Measurements from ENCODE around the gene MMP28. TPM values are rescaled to one million over a fixed set of nuclear protein-coding genes. Genes with fewer than 3 reads are reported as not detected.
A peak's percentile ranks its signal among the peaks of the same experiment; 100 is the strongest.

Gene MMP28
- total RNA-seq, 3 donors from 2014 or later = 5.6 to 25.6 (median 12.3) TPM

DNA sequence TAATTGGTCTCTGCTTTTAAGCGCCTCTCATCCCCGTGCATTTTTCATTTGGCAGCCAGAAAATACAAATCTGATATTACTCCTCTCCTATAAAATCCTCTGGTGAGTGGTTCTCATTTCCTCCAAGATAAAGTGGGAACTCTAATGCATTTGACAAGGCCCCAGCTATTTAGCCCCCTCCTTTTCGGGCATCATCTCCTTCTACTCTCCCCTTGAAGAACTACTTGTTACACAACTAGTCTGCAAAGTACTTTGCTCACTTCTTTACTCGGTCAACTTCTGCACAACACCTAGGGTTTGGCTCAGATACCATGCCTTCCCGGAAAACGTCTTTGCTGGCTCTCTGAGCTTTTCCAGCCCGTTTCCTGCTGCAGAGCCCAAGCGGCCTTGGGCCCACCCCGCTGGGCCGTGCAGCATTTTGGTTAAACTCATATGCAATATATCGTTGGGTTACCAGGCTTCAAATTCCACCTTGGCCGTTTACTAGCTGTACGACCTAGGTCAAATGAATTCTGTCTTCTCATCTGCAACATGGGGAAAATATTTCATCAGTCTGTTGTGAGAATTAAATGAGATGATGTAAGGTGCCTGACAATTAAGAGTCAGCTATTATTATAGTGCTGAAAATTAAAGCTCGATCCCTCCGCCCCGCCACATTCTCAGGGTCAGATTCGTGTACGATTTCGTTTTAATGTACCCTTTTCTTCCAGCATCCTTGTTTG is 13.0 kb upstream of the MMP28 start:
- Histone ChIP-seq H3K9me3 (no peaks in the 10 kb centered on the region), H3K36me3 (no peaks in the 10 kb centered on the region), H3K27me3 (no peaks in the 10 kb centered on the region), H3K4me1 (peaks cover 0 to 4% of the 10 kb centered on the region in 2 donors), H3K27ac (peak overlapping the region; percentile 92 to 97), H3K4me3 (peak overlapping the region; percentile 65 to 89 (median 83))
- no peak for DNase-seq (ENCODE audit: low spot score in 2 of 2)
- TF ChIP-seq, protein P1, sequence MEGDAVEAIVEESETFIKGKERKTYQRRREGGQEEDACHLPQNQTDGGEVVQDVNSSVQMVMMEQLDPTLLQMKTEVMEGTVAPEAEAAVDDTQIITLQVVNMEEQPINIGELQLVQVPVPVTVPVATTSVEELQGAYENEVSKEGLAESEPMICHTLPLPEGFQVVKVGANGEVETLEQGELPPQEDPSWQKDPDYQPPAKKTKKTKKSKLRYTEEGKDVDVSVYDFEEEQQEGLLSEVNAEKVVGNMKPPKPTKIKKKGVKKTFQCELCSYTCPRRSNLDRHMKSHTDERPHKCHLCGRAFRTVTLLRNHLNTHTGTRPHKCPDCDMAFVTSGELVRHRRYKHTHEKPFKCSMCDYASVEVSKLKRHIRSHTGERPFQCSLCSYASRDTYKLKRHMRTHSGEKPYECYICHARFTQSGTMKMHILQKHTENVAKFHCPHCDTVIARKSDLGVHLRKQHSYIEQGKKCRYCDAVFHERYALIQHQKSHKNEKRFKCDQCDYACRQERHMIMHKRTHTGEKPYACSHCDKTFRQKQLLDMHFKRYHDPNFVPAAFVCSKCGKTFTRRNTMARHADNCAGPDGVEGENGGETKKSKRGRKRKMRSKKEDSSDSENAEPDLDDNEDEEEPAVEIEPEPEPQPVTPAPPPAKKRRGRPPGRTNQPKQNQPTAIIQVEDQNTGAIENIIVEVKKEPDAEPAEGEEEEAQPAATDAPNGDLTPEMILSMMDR (IDR thresholded peaks at IDR 0.05) = no peak
- TF ChIP-seq POLR2AphosphoS5 (IDR thresholded peaks at IDR 0.05) = no peak
- TF ChIP-seq POLR2A (IDR thresholded peaks at IDR 0.05) = no peak
- intact Hi-C loops (cut with DNase I; ENCODE audit: low total_unique reads) = loop anchor here (5.0 kb wide), 1 partner anchor 41 kb away; no protein-coding TSS in a partner anchor

DNA sequence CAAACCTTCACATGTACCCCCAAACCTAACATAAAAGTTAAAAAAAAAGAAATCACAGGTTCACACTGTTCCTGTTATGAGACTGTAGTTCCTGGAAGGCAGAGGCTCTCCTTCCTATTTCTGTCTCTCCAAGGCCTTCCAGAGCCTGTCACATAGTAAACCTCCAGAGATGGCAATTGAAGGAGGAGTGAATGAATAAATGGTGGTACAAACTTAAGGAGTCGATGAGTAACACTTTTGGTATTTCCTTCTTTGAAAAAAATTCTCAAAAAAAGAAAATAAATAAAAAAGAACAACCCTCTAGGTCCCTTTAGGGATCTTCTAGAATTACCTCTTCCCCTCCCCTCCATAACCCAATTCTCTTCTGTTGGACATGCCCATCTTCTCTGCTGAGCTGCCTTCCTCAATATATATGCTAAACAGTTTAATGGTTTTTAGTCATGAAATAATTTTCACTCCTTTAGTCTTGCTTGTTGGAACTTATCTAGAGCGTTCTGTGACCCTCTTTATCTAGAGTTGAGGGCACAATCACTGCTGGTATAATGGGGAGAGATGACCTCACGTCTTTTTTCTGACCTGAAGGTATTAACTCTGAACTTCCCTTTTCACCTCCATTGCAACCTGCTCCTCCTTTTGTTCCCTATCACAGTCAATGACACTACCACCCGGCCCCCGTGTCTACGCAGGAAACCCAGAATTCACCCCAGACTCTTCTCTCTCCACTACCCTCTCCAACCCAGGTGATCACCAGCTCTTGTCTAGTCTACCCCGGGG is 12.1 kb upstream of the MMP28 start:
- H3K36me3 ChIP-seq = no peaks in the 10 kb centered on the region
- H3K27me3 ChIP-seq = no peaks in the 10 kb centered on the region
- TF ChIP-seq POLR2AphosphoS5 (IDR thresholded peaks at IDR 0.05) = no peak
- H3K27ac ChIP-seq = no peak overlapping the region
- intact Hi-C loops (cut with DNase I; ENCODE audit: low total_unique reads) = loop anchor here (5.0 kb wide), 1 partner anchor 40 kb away; no protein-coding TSS in a partner anchor
- peaks cover 0 to 4% of the 10 kb centered on the region in 2 donors for H3K4me1 ChIP-seq
- H3K9me3 ChIP-seq = no peaks in the 10 kb centered on the region
- DNase-seq (ENCODE audit: low spot score in 2 of 2) = no peak
- H3K4me3 ChIP-seq = no peak overlapping the region

DNA sequence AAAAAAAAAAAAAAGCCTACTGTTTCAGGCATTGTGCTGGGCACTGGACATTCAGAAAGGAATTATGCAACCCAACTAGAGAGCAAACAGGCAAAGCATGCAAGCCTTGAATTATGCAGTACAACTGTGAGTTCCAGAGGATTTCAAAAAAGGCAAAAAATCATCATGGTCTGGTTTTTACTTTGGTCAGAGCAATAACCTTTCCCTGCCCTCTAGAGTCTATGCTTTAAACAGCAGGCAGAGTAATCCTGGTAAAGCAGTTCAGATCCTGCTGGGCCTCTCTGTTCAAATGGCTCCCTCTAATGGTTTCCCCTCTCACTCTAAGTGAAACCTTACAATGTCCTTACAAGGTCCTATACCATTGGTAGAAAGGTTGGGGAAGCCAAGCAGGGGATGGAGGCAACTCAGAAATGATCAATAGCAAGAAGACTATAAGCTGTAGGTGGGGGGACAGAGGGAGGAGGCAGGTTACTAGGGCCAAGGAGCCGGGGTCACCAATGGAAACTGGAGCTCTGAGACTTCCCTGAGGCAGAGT is 9.3 kb upstream of the MMP28 start:
- no peak for TF ChIP-seq POLR2AphosphoS5 (IDR thresholded peaks at IDR 0.05)
- TF ChIP-seq, protein P1 (IDR thresholded peaks at IDR 0.05) = peak; percentile 36 to 84 (median 75)
- no peak for DNase-seq (ENCODE audit: low spot score in 2 of 2)
- Histone ChIP-seq H3K36me3 (no peaks in the 10 kb centered on the region), H3K4me3 (no peak overlapping the region), H3K27ac (no peak overlapping the region), H3K27me3 (no peaks in the 10 kb centered on the region), H3K4me1 (peaks cover 0 to 6% of the 10 kb centered on the region in 2 donors), H3K9me3 (no peaks in the 10 kb centered on the region)
- intact Hi-C loops (cut with DNase I; ENCODE audit: low total_unique reads) = loop anchor here (5.0 kb wide), 1 partner anchor 37 kb away; no protein-coding TSS in a partner anchor

DNA sequence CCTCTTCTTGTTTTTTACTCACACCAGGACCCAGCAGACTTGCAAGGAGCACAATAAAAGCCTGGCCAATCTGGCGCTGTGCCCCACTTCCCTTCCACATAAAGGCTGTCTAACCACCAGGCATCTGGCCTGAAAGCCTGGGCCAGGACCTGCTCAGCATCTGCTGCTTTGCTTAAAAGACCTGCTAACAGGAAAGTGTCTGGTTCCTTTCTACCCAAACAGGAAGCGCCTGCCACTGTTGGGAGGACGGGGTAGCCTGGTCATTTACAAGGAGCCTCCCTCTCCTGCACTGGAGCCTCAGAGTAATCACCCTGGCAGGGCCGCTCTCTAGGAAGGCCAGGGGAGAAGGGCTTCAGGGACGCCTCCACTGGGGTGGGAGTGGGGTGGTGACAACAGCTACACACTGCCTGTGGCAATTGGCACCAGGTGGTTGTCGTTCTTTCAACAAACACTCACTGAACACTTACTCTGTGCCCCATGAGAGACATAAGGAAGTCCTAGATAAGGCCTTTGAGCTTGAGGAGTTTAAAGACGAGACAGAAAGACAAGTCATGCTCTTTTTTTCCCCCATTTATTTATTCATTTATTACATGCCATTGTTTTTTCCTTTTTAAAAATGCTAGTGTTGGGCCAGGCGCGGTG is 6.3 kb upstream of the MMP28 start:
- peak overlapping the region; percentile 65 to 71 for H3K27ac ChIP-seq
- intact Hi-C loops (cut with DNase I; ENCODE audit: low total_unique reads) = no loop called here
- peaks cover 0 to 6% of the 10 kb centered on the region in 2 donors for H3K4me1 ChIP-seq
- peak overlapping the region in 1 of 3 donors; percentile 10 for H3K4me3 ChIP-seq
- TF ChIP-seq POLR2AphosphoS5 (IDR thresholded peaks at IDR 0.05) = no peak
- TF ChIP-seq, protein P1 (IDR thresholded peaks at IDR 0.05) = no peak
- TF ChIP-seq POLR2A (IDR thresholded peaks at IDR 0.05) = no peak
- no peaks in the 10 kb centered on the region for H3K36me3 ChIP-seq
- peak; percentile 63 to 75 for DNase-seq (ENCODE audit: low spot score in 2 of 2)
- no peaks in the 10 kb centered on the region for H3K27me3 ChIP-seq
- no peaks in the 10 kb centered on the region for H3K9me3 ChIP-seq

DNA sequence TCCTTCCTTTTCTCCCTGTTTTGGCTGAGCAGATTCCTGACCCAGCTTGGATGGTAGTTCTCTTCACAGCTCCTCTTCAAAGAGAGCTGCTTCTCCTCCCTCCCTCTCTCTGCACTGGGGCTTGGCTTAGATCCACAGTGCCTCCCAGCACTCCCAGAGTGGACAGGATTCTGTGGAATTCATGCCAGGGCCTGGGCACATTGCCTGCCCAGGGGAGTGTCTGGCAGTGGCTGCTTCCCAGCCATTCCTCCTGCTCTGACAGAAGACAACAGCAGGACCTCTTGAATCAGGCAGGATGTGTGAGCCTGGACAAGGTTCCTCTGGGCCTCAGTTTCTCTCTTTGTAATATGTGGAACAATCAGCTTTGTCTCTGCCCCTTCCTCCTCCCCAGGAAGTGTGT is 4.5 kb upstream of the MMP28 start:
- no peaks in the 10 kb centered on the region for H3K9me3 ChIP-seq
- H3K36me3 ChIP-seq = no peaks in the 10 kb centered on the region
- intact Hi-C loops (cut with DNase I; ENCODE audit: low total_unique reads) = no loop called here
- peak overlapping the region; percentile 17 to 54 for H3K27ac ChIP-seq
- peak; percentile 88 to 90 for DNase-seq (ENCODE audit: low spot score in 2 of 2)
- peaks cover 4 to 6% of the 10 kb centered on the region in 2 donors for H3K4me1 ChIP-seq
- TF ChIP-seq POLR2AphosphoS5 (IDR thresholded peaks at IDR 0.05) (peak in 1 of 3 donors; percentile 25), POLR2A (IDR thresholded peaks at IDR 0.05) (no peak)
- TF ChIP-seq, protein P1 (IDR thresholded peaks at IDR 0.05) = no peak
- H3K4me3 ChIP-seq = no peak overlapping the region
- no peaks in the 10 kb centered on the region for H3K27me3 ChIP-seq

All from breast epithelium (tissue), 4 donors.